Hindlimb muscle (tissue), 1 donor: ENCODE results near the gene TNNT2. TPM values are rescaled to one million over a fixed set of nuclear protein-coding genes. Genes with fewer than 3 reads are reported as not detected.

Experiments used
- DNase-seq: peaks from one replicate; pipeline ENCODE4 v3.0.0-alpha.2; 2013
- polyA plus RNA-seq: library from polyadenylated mRNA; unstranded; fragments of 120-200 nt; gene quantifications from one replicate; pipeline ENCODE4 v1.2.1, GENCODE V29; 2013; ENCODE audit not compliant: insufficient read length

The TNNT2 gene
- polyA plus RNA-seq, 1 donor, result 1,245 TPM

DNA sequence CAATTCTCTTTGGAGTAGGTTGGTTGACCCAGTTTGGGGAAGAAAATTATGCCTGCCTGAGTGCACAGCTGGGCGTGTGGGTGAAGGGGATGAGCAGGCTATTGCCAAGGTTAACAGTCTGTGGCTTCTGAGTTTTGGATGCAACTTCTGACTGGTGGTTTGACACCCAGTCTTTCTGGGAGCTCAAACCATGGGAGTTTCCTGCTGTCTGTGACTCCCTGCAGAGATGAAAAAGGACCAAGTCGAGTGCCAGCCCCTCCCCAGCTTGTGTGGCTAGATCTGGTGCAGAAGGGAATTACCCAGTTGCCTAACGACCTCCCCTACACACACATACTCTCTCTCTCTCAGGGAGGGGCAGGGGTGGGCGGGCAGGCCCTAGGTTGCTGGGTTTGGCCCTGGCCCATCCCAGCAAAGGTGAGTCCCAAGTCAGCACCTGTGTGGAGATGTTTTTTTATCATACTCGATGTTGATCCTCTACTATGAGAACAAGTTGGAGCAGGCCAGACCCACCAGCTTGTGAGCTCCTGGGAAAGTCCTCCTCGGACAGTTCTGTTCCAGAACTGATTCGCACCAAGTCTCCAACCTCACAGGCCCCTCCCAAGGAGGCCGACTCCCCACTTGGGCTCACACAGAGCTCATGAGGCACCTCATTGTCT, 66.0 kb downstream of the TNNT2 start:
- DNase-seq, result no peak

DNA sequence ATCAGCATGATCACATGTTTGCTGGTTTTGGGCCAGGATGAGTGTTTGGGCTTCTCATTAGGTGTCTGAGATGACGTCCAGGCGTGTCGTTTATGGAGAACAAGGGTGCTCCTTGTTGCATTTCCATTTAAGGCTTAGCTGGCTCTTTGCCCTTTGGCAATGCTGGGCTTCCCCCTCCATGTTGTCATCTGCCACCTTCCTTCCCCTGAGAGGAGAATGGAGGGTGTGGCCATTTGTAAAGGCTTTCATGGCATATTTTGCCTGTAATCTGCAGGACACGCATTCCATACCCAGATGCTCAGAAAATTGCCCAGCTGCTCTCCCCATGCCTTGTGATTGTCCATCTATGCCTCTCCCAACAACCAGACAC, 66.5 kb downstream of the TNNT2 start:
- peak; percentile 44 for DNase-seq

DNA sequence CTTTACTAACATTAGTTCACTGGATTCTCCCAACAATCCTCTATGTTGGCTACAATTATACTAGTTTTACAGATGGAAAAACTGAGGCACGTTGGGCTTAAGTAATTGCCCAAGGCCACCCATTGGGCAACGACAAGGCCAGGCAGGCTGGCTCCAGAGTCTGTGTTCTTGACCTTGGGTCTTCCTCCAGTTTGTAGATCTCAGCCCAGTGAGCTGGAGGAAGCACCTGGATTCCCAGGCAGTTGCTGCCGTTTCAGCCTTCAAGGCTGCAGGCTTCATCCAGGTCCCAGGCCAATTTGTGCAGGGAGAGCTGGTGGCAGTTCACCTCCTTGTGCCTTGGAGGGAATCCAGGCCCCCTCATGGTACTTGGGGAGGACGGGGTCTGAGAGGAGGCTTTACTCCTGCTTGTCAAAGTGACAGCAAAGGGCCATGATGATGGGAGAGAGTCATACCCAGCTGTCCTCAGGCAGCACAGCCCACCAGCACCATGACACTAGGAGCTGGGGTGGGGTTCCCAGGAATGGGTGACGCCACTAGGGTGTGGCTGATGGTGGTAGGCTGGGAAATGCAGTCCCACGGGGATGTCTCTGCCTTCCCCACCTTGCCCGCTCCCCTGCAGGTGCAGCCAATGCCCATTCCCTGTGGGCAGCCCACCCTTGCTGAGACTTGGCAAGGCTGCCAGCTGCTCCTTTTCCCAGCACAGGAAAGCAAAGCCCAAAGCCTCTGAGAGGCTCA, 67.1 kb downstream of the TNNT2 start:
- DNase-seq, result no peak

DNA sequence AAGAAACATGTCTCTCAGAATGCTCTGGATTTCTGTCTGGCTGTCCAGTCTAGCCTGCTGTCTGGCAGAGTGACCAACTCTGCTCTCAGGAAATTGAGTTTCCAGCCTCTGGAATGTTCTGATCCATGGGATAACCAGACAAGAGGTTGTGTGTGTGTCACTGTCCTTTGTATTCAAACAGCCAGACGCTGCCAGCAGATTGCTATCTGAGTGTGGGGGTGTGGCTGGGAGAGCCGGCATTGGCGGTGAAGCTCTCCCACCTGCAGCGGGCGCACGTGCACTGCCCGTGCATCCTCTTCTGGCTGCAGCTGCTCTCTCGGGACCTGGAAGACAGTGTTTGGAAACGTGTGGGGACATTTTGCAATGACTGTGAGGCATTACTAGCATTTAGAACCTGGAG, 68.1 kb downstream of the TNNT2 start:
- DNase-seq, result peak; percentile 60

Other genes starting within 250 kb of the TNNT2 start
- 62.2 TPM for gene TMEM9, start 223.2 kb downstream of the TNNT2 start, polyA plus RNA-seq
- 2.6 TPM for gene IGFN1, start 186.9 kb downstream of the TNNT2 start, polyA plus RNA-seq
- 11.1 TPM for gene PKP1, start 94.2 kb downstream of the TNNT2 start, polyA plus RNA-seq
- 17.8 TPM for gene LAD1, start 21.6 kb upstream of the TNNT2 start, polyA plus RNA-seq
- gene TNNI1, start 44.0 kb upstream of the TNNT2 start, polyA plus RNA-seq, result 1,789 TPM
- 23.5 TPM for gene PHLDA3, start 91.5 kb upstream of the TNNT2 start, polyA plus RNA-seq
- gene CSRP1, start 129.4 kb upstream of the TNNT2 start, polyA plus RNA-seq, result 37.0 TPM
- gene NAV1, start 161.4 kb upstream of the TNNT2 start, polyA plus RNA-seq, result 27.0 TPM